Endodermal cell (in vitro differentiated cells): ENCODE results near the gene SCAND1. TPM values are rescaled to one million over a fixed set of nuclear protein-coding genes. Genes with fewer than 3 reads are reported as not detected.

Source experiments
- DNase-seq: peaks from one replicate; pipeline ENCODE4 v3.0.0-alpha.2; 2017
- H3K27ac ChIP-seq: 2 replicates; pipeline ENCODE4 v1.5.1; 2013; ENCODE audit warnings: mild to moderate bottlenecking, low read depth, low read length, moderate library complexity
- H3K27me3 ChIP-seq: 2 replicates; pipeline ENCODE4 v1.6.1; 2013; ENCODE audit warnings: mild to moderate bottlenecking, low read length, moderate library complexity; ENCODE audit not compliant: insufficient read depth, control insufficient read depth, poor library complexity, severe bottlenecking
- H3K36me3 ChIP-seq: 2 replicates; pipeline ENCODE4 v1.7.0; 2013; ENCODE audit warnings: mild to moderate bottlenecking, low read length, moderate library complexity; ENCODE audit not compliant: control insufficient read depth, insufficient read depth
- H3K4me1 ChIP-seq: one replicate; pipeline ENCODE4 v1.7.0; 2013; ENCODE audit warnings: low read length; ENCODE audit not compliant: control insufficient read depth, insufficient read depth
- H3K4me3 ChIP-seq: 2 replicates; pipeline ENCODE4 v1.5.1; 2013; ENCODE audit warnings: mild to moderate bottlenecking, low read length, moderate library complexity
- H3K9ac ChIP-seq: 2 replicates; pipeline ENCODE4 v1.6.1; 2013; ENCODE audit warnings: mild to moderate bottlenecking, low read length, moderate library complexity; ENCODE audit not compliant: poor library complexity, severe bottlenecking; ENCODE audit errors: extremely low read depth
- H3K9me3 ChIP-seq: 2 replicates; pipeline ENCODE4 v1.6.1; 2013; ENCODE audit warnings: mild to moderate bottlenecking, low read length, moderate library complexity; ENCODE audit not compliant: control insufficient read depth
- H3K27ac Mint-ChIP-seq: 2 replicates; pipeline ENCODE4 v1.8.0; 2020; ENCODE audit warnings: mixed read lengths
- H3K27me3 Mint-ChIP-seq: 2 replicates; pipeline ENCODE4 v1.8.0; 2021; ENCODE audit warnings: mild to moderate bottlenecking, mixed read lengths; ENCODE audit not compliant: insufficient read depth
- H3K36me3 Mint-ChIP-seq: 2 replicates; pipeline ENCODE4 v1.8.0; 2020; ENCODE audit warnings: low read depth, mixed read lengths
- H3K4me1 Mint-ChIP-seq: 2 replicates; pipeline ENCODE4 v1.8.0; 2020; ENCODE audit warnings: mixed read lengths
- H3K4me3 Mint-ChIP-seq: 2 replicates; pipeline ENCODE4 v1.8.0; 2020; ENCODE audit warnings: mild to moderate bottlenecking, moderate library complexity, mixed read lengths
- H3K9me3 Mint-ChIP-seq: 2 replicates; pipeline ENCODE4 v1.8.0; 2020; ENCODE audit warnings: mild to moderate bottlenecking, mixed read lengths
- WGBS, 2 experiments: methylation state at CpG; one replicate each; pipeline versions ENCODE4 v1.1.5 to v1.1.7; 2013; ENCODE audit warnings: missing lambda C conversion rate in 2 of 2, mixed read lengths in 1 of 2; ENCODE audit not compliant: insufficient coverage in 1 of 2, insufficient read length in 1 of 2; 5-methylcytosine and 5-hydroxymethylcytosine counted together
- total RNA-seq, 2 donors: library from RNA; stranded (reverse); fragmentation: NEBNext Ultra II Directional in 1 of 2; extraction: Animal tissue kit (Norgen Biotek cat#: 25700) in 1 of 2; gene quantifications; 2 replicates in 1 of 2; 3 replicates in 1 of 2; pipeline ENCODE4 v1.2.1, GENCODE V29; 2021
- TF ChIP-seq, protein P1 (sequence below): fragments of 200-600 bp; sonication (generic); conservative IDR thresholded peaks from 2 replicates; pipeline ENCODE4 v1.5.0; 2021; ENCODE audit warnings: antibody characterized with exemption, mild to moderate bottlenecking

Gene SCAND1
- total RNA-seq, 2 donors from 2014 or later, result 56.3 to 59.5 TPM

DNA sequence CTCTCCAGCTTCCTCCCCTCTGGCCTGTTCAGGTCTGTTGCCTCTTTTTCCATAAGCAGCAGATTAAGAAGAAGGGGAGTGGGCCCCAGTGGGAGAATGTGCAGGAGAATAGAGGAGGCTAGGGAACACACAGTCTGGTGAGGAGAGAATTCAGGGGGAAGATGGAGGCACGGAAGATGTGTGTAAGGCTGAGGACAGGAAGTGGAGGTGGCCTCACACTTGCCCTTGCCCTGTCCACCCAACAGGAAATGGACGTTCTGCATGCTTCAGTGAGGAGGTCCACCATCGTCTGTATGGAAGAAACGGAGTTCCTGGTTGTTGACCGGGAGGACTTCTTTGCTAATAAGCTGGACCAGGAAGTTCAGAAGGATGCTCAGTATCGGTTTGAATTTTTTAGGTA is 30.1 kb upstream of the SCAND1 start:
- Mint-ChIP-seq H3K4me1 (no peaks in the 10 kb centered on the region), H3K9me3 (no peaks in the 10 kb centered on the region), H3K4me3 (no peak overlapping the region), H3K27ac (no peak overlapping the region), H3K36me3 (no peaks in the 10 kb centered on the region), H3K27me3 (peaks cover 8% of the 10 kb centered on the region)
- Histone ChIP-seq H3K9me3 (no peaks in the 10 kb centered on the region), H3K9ac (no peak overlapping the region), H3K4me3 (no peak overlapping the region), H3K4me1 (no peaks in the 10 kb centered on the region), H3K27me3 (peaks cover 3% of the 10 kb centered on the region), H3K36me3 (no peaks in the 10 kb centered on the region), H3K27ac (no peak overlapping the region)
- 85 to 98% methylated on average over 6 of the region's 6 CpGs for WGBS, 2 experiments
- TF ChIP-seq, protein P1, sequence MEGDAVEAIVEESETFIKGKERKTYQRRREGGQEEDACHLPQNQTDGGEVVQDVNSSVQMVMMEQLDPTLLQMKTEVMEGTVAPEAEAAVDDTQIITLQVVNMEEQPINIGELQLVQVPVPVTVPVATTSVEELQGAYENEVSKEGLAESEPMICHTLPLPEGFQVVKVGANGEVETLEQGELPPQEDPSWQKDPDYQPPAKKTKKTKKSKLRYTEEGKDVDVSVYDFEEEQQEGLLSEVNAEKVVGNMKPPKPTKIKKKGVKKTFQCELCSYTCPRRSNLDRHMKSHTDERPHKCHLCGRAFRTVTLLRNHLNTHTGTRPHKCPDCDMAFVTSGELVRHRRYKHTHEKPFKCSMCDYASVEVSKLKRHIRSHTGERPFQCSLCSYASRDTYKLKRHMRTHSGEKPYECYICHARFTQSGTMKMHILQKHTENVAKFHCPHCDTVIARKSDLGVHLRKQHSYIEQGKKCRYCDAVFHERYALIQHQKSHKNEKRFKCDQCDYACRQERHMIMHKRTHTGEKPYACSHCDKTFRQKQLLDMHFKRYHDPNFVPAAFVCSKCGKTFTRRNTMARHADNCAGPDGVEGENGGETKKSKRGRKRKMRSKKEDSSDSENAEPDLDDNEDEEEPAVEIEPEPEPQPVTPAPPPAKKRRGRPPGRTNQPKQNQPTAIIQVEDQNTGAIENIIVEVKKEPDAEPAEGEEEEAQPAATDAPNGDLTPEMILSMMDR, result no peak
- DNase-seq, result peak; percentile 16

DNA sequence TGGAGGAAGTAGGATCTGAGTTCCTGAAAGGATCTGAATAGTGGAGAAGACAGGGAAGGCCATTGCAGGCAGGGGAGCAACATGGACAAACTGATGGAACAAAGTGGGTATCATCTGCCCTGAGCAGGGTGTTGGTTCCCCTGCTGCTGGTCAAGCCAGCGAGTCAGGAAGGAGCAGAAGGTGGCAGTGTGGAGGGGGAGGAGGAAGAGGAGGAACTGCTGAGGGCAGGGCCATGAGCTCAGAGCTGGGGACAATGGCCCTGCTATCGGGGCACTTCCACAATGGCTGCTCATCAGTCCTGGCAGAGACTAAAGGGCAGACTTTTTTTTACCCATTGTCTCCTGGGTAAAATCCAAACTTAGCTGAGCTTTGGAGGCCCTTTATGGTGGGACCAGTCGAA is 27.7 kb upstream of the SCAND1 start:
- no peak overlapping the region for H3K27ac Mint-ChIP-seq
- no peaks in the 10 kb centered on the region for H3K36me3 ChIP-seq
- DNase-seq, result peak; percentile 41
- no peaks in the 10 kb centered on the region for H3K4me1 ChIP-seq
- no peaks in the 10 kb centered on the region for H3K36me3 Mint-ChIP-seq
- no peaks in the 10 kb centered on the region for H3K27me3 ChIP-seq
- TF ChIP-seq, protein P1, result no peak
- H3K27me3 Mint-ChIP-seq, result peaks cover 5% of the 10 kb centered on the region
- no peaks in the 10 kb centered on the region for H3K9me3 Mint-ChIP-seq
- no peaks in the 10 kb centered on the region for H3K9me3 ChIP-seq
- H3K4me3 Mint-ChIP-seq, result no peak overlapping the region
- 77 to 87% methylated on average over 3 of the region's 3 CpGs for WGBS, 2 experiments
- no peaks in the 10 kb centered on the region for H3K4me1 Mint-ChIP-seq
- H3K9ac ChIP-seq, result no peak overlapping the region
- no peak overlapping the region for H3K27ac ChIP-seq
- H3K4me3 ChIP-seq, result no peak overlapping the region

DNA sequence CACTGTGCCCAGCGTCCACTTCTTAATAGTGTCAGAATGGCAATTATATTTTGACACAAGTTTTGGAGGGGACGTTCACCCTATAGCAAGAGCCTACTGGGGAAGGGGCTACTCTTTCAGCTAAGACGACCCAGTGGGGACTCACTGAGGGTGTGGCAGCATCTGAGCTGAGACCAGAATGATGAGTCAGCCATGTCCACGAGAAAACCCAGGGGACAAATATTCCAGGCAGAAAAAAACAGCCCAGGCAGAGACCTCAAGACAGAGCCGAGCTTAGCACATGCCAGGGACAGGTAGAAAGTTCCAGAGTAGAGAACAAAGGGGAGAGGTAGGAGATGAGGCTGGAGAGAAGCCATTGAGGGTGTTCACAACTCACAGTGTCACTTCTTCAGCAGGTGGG is 25.2 kb upstream of the SCAND1 start:
- peaks cover 5% of the 10 kb centered on the region for H3K27me3 Mint-ChIP-seq
- TF ChIP-seq, protein P1, result no peak
- no peaks in the 10 kb centered on the region for H3K4me1 Mint-ChIP-seq
- no peak overlapping the region for H3K27ac ChIP-seq
- H3K9me3 ChIP-seq, result no peaks in the 10 kb centered on the region
- H3K9me3 Mint-ChIP-seq, result no peaks in the 10 kb centered on the region
- WGBS, 2 experiments, result 82 to 87% methylated on average over 5 of the region's 5 CpGs
- no peaks in the 10 kb centered on the region for H3K27me3 ChIP-seq
- no peak overlapping the region for H3K27ac Mint-ChIP-seq
- peak; percentile 24 for DNase-seq
- H3K36me3 Mint-ChIP-seq, result no peaks in the 10 kb centered on the region
- H3K4me1 ChIP-seq, result no peaks in the 10 kb centered on the region
- H3K4me3 ChIP-seq, result no peak overlapping the region
- no peaks in the 10 kb centered on the region for H3K36me3 ChIP-seq
- no peak overlapping the region for H3K9ac ChIP-seq
- H3K4me3 Mint-ChIP-seq, result no peak overlapping the region
